GM11168 (cell line): ENCODE measurements around the gene H2AZ2.
"Not testable (repeated sequence)": the region's sequence is repeated elsewhere in the genome, so short reads cannot be mapped to it uniquely, and the experiment has no call there.

Experiments
- in situ Hi-C: fragments of 300-500 bp; cut with MboI; formaldehyde crosslinking; loops from one replicate; pipeline ENCODE4 v1.12.0; 2022; ENCODE audit warnings: low sequenced_read_pairs; ENCODE audit not compliant: unreplicated experiment

Gene H2AZ2

GRCh38 chr7:44791278-44792219 lies 56.3 kb downstream of the H2AZ2 start:
- in situ Hi-C loops = no loop called here

GRCh38 chr7:44789990-44790389 lies 57.9 kb downstream of the H2AZ2 start:
- in situ Hi-C loops = no loop called here

GRCh38 chr7:44787762-44788161 lies 60.1 kb downstream of the H2AZ2 start:
- in situ Hi-C loops = no loop called here

GRCh38 chr7:44787041-44787440 lies 60.8 kb downstream of the H2AZ2 start:
- in situ Hi-C loops = no loop called here

GRCh38 chr7:44785218-44785617 lies 62.7 kb downstream of the H2AZ2 start:
- in situ Hi-C loops = not testable (repeated sequence)

GRCh38 chr7:44784364-44784763 lies 63.5 kb downstream of the H2AZ2 start:
- in situ Hi-C loops = no loop called here

- in situ Hi-C loops = no loop called here
Measured at GRCh38 chr7:44783407-44783806, 64.5 kb downstream of the H2AZ2 start.

- in situ Hi-C loops = no loop called here
Measured at GRCh38 chr7:44782460-44782859, 65.4 kb downstream of the H2AZ2 start.
